ENCODE results near the gene BRIP1.
"Not testable (repeated sequence)": the region's sequence is repeated elsewhere in the genome, so short reads cannot be mapped to it uniquely, and the experiment has no call there.

Gene BRIP1

GRCh38 chr17:61862975-61863800 is at the start of gene BRIP1:
Gene BRIP1, minus strand, starts transcription at chr17:61863528. Its CDS starts 1,989 bp downstream, at chr17:61861539.
- in situ Hi-C loops (cut with MboI; ENCODE audit: low sequenced_read_pairs): no loop called here

DNA sequence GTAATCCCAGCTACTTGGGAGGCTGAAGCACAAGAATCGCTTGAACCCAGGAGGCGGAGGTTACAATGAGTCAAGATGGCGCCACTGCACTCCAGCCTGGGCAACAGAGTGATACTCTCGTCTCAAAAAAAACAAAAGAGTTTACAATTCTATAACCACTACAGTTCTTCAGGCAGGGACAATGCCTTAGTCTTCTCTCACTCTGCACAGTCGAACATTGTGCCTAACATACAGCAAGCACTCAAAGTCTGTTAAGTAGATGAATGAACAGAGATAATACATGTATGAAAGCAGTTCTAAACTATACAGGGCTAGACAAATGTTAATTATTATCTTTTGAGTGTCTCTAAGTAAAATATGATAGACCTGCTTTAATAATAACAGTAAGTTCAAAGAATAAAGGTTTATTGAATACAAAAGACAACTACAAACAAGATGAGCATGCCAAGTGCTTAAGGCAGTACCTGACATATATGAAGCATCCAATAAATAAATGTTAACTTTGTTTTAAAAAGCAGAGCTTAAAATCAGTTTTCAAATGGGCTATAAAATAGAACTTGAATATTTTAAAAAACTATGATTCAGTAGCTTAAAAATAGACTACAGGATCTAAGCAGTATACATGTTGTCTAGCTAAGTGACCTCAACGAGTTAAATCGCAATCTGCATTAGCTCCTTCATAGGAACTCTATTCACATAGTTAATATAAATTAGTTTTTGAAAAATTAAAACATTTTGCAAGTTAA is 45.1 kb upstream of the BRIP1 start:
- in situ Hi-C loops (cut with MboI; ENCODE audit: low sequenced_read_pairs): no loop called here

DNA sequence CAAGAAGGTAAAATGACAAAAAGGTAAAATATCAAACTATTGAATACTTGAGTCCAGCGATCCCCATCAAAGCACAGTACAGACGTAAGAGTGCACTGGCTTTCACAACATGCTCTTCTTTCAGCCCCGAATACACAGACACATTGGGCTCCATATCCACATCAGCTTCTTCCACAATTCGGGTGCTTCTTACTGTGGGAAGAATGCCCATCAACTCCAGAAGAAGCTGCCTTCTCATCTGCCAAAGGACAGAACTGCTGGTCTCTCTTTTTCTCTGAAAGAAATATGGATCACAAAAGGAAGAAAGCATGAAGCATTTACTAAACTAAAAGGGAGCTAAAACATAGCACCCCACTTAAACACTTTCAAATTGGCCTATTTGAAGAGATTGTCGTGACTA is 44.0 kb upstream of the BRIP1 start:
- in situ Hi-C loops (cut with MboI; ENCODE audit: low sequenced_read_pairs): no loop called here

DNA sequence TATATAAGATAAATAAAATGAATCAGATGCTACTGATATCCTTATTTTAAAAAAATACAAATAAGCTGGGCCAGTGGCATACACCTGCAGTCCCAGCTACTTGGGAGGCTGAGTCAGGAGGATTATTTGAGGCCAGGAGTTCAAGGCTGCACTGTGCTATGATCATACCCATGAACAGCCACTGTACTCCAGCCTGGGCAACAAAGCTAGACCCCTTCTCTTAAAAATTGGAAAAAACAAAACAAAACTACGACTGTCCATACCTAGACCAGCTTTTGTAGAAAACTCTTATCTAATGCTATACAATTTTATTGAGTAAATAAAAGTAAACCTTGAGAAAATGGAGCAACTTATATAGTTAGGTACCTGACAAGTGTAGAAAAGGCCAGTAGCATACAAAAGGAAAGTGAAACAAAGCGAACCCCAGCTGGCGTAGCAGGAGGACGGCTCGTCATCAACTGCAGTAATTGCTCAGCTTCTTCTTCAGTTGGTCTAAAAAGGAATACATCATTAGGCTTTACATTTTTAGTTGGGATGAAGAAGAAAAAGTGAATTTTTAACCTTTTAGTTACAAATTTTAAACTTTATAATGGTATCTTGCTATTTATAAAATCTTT is 40.9 kb upstream of the BRIP1 start:
- in situ Hi-C loops (cut with MboI; ENCODE audit: low sequenced_read_pairs): no loop called here

DNA sequence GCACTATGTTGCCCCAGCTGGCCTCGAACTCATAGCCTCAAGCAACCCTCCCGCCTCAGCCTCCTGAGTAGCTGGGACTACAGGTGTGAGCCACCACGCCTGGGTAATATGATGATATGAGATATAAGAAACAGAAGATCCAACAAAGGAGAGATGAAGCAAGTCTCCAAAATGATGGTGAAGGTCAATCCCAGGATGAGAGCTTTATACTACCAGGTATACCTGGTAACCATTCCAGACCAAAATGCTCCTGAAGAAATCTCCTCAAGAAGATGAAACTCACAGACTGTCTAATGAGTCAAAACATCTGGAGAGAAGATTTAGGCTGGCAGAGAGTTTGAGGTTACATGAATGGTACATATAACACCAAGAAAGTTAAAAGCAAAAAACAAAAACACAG is 39.9 kb upstream of the BRIP1 start:
- in situ Hi-C loops (cut with MboI; ENCODE audit: low sequenced_read_pairs): no loop called here

DNA sequence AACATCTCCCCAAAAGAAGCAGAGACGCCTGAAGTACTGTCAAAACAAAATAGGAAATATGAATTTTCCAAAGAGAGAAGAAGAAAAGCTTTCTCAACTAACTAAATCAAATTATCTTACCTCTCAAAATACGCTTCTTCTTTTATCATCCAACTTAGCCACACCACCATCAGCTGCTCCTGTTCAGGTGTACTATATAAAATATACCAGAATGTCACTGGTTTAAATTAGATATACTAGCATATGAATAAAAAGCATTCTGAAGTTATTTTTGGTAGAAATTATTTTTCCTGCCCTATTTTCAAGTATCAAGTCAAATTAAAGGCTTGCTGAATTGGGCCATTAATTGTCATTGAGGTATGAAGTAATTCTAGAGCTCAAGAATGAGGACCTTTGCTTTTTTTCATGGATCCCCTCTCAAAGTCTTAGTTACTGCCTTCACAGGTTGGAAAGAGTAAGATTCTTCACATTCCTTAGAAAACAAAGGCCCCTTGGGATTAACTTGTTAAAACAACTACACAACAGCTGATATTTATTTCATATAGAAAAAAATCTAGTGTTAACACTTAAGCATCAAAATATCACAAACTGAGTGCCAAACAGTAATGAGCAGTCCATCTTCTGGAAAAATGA is 34.3 kb upstream of the BRIP1 start:
- in situ Hi-C loops (cut with MboI; ENCODE audit: low sequenced_read_pairs): no loop called here

- in situ Hi-C loops (cut with MboI; ENCODE audit: low sequenced_read_pairs): no loop called here
These were observed 32.1 kb upstream of the BRIP1 start for GRCh38 chr17:61895391-61895790.

DNA sequence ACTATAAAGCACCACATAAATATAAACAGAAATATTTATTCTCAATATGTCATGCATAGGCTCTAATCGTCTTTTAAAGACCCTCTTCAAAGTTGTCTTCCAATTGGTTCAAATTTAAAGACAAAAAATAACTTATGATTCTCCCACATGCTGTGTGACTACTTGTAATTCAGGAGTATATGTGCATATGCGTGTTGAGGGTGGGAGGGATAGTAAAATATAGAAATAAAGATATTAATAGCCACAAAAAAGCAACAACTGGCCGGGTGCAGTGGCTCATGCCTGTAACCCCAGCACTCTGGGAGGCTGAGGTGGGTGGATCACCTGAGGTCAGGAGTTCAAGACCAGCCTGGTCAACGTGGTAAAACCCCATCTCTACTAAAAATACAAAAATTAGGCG is 31.0 kb upstream of the BRIP1 start:
- in situ Hi-C loops (cut with MboI; ENCODE audit: low sequenced_read_pairs): not testable (repeated sequence)

GRCh38 chr17:61887733-61888132 is 24.4 kb upstream of the BRIP1 start:
- in situ Hi-C loops (cut with MboI; ENCODE audit: low sequenced_read_pairs): not testable (repeated sequence)

DNA sequence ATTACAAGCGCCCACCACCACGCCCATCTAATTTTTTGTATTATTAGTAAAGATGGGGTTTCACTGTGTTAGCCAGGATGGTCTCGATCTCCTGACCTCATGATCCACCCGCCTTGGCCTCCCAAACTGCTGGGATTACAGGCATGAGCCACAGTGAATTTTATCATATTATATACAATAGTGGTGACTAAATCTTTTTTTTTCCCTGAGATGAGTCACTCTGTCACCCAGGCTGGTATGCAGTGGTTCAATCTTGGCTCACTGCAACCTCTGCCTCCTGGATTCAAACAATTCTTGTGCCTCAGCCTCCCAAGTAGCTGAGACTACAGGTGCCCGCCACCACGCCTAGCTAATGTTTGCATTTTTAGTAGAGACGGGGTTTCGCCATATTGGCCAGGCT is 22.5 kb upstream of the BRIP1 start:
- in situ Hi-C loops (cut with MboI; ENCODE audit: low sequenced_read_pairs): not testable (repeated sequence)

GRCh38 chr17:61884864-61885263 is 21.5 kb upstream of the BRIP1 start:
- in situ Hi-C loops (cut with MboI; ENCODE audit: low sequenced_read_pairs): no loop called here

GRCh38 chr17:61880589-61881102 is 17.3 kb upstream of the BRIP1 start:
- in situ Hi-C loops (cut with MboI; ENCODE audit: low sequenced_read_pairs): no loop called here

DNA sequence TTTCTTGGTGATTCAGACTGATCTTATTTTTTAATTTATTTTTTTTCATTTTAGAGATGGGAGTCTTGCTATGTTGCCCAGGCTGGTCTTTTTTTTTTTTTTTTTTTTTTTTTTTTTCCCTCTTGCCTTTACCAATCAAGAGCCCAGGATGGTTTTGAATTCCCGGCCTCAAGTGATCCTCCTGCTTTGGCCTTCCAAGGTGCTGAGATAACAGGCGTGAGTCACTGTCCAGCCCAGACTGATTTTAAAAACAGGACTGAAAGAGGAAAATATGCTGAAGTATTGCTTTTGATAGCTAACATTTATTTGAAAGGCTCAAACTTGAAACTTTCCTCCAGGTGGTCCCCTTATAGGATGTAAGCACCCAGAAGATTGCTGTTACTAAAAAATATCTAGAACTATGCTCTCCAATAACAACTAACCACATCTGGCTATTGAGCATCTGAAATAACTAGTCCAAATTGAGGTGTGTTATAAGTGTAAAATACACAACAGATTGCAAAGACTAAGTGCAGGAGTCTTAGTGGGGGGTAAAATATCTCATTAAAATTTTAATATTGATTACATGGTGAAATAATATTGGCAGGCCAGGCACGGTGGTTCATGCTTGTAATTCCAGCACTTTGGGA is 15.8 kb upstream of the BRIP1 start:
- in situ Hi-C loops (cut with MboI; ENCODE audit: low sequenced_read_pairs): no loop called here

GRCh38 chr17:61878520-61878919 is 15.2 kb upstream of the BRIP1 start:
- in situ Hi-C loops (cut with MboI; ENCODE audit: low sequenced_read_pairs): no loop called here

DNA sequence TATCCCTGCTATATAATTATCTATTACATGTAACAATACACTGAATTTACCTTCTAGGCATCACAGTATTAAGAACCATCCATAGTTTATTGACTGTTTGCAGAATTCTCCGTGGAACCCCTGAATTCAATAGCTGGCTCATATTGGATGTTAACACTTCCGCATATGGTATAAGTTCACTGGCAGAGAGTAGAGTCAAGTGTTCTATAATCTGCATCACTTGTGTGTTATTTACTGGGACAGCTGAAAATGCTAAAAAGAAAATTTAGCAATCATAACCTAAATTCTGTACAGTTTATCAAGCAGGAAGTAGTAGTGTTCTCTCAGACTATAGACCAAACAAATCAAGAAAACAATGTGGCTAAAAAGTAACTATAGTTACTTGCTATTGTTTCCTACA is 14.5 kb upstream of the BRIP1 start:
- in situ Hi-C loops (cut with MboI; ENCODE audit: low sequenced_read_pairs): no loop called here

GRCh38 chr17:61875804-61876203 is 12.5 kb upstream of the BRIP1 start:
- in situ Hi-C loops (cut with MboI; ENCODE audit: low sequenced_read_pairs): no loop called here

GRCh38 chr17:61875285-61875684 is 12.0 kb upstream of the BRIP1 start:
- in situ Hi-C loops (cut with MboI; ENCODE audit: low sequenced_read_pairs): no loop called here

DNA sequence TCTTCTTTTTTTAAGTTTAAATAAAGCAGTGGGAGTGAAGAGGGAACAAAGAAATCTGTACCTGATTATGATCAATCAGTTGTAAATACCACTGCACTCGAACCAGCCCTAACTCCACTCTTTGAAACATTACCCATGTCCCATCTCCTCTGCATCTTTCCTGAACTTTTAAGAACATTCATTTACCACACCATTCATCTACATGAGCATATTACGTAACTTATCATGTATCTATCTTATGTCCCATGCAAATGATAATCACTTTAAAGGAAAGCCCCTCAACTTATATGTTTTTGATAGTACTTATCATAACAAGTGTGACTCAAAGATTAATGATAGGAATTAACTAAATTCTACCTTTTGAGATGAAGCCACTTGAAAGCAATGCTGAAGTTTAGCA is 10.7 kb upstream of the BRIP1 start:
- in situ Hi-C loops (cut with MboI; ENCODE audit: low sequenced_read_pairs): no loop called here

DNA sequence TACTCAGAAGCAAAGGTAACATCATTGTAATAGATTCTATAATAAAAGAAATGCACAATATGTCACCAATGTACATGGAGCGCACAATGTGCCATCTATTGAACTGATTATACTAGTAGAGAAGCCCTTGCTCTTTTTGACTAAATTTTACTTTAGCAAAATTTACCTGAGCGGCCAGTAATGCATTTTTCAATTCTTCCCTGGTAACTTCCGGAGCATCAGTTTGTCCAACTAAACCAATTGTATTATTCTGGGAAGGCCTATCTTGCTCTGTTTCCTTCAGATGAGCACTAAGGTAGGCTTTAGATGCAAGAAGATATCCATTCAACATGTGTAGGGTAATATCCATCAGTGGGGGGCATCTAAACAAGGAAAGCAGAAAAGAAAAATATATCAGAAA is 8.8 kb upstream of the BRIP1 start:
- in situ Hi-C loops (cut with MboI; ENCODE audit: low sequenced_read_pairs): no loop called here

DNA sequence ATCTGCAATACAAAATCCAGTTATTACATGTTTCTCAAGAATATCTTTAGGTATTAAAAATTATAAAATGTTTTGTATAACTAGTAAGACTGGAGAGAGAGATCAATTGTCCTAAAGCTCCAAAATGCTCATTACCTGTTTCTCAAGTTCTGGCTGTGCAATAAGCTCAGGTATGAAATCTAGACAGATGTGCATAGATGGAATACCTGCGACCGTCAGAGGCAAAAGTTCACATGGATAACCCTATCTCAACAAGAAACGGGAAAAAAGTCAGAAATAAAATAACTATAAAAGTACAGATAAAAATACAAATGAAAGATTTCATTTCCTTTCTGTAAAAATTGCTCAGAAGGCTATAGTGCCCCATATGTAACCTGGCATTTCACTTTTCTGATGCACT is 5.8 kb upstream of the BRIP1 start:
- in situ Hi-C loops (cut with MboI; ENCODE audit: low sequenced_read_pairs): no loop called here

- in situ Hi-C loops (cut with MboI; ENCODE audit: low sequenced_read_pairs): no loop called here
These were observed 4.7 kb upstream of the BRIP1 start for GRCh38 chr17:61868074-61868473.

Data from HL-60/S4 (cell line).